Measurements from ENCODE around the gene PTPRU.
"Not testable (repeated sequence)": the region's sequence is repeated elsewhere in the genome, so short reads cannot be mapped to it uniquely, and the experiment has no call there.

PTPRU gene

DNA sequence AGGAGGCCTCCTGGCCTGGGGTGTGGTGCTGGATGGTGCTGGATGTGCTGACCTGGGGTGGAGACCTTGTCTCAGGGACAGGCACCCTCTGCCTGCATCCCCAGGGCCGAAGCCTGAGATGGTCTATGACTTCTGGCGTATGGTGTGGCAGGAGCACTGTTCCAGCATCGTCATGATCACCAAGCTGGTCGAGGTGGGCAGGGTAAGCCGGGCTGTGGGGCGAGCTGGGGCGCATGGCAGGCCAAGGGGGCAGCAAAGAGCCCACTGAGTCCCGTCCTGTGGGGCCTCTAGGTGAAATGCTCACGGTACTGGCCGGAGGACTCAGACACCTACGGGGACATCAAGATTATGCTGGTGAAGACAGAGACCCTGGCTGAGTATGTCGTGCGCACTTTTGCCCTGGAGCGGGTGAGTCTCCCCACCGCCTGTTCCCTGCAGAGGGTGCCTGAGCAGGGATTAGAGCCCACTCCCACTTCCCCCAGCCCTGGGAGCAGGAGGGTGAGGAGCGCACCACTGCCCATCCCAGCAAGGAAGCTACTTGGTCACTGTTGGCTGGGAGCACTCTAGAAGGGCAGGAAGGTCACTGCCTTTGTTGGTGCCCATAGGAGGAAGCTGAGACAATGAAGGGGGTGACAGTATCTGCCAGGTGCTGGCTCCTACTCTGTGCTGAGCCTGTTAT is 75.2 kb downstream of the PTPRU start:
- TF ChIP-seq ESRRG (CRISPR knock-in tag; IDR thresholded peaks at IDR 0.05) (no peak), RARB (CRISPR knock-in tag; IDR thresholded peaks at IDR 0.05) (no peak), OSR1 (CRISPR knock-in tag; IDR thresholded peaks at IDR 0.05) (no peak), POU6F1 (CRISPR knock-in tag; IDR thresholded peaks at IDR 0.05; ENCODE audit: borderline replicate concordance, low read depth) (no peak), ZNF8 (CRISPR knock-in tag; IDR thresholded peaks at IDR 0.05) (no peak), TSHZ2 (CRISPR knock-in tag; IDR thresholded peaks at IDR 0.05) (no peak), ZNF565 (CRISPR knock-in tag; conservative IDR thresholded peaks at IDR 0.05; ENCODE audit: low read depth) (no peak), ZNF70 (CRISPR knock-in tag; IDR thresholded peaks at IDR 0.05) (no peak), ZC3H10 (CRISPR knock-in tag; IDR thresholded peaks at IDR 0.05) (no peak), BACH2 (CRISPR knock-in tag; IDR thresholded peaks at IDR 0.05; ENCODE audit: borderline replicate concordance) (no peak)
- TF ChIP-seq, protein P1, sequence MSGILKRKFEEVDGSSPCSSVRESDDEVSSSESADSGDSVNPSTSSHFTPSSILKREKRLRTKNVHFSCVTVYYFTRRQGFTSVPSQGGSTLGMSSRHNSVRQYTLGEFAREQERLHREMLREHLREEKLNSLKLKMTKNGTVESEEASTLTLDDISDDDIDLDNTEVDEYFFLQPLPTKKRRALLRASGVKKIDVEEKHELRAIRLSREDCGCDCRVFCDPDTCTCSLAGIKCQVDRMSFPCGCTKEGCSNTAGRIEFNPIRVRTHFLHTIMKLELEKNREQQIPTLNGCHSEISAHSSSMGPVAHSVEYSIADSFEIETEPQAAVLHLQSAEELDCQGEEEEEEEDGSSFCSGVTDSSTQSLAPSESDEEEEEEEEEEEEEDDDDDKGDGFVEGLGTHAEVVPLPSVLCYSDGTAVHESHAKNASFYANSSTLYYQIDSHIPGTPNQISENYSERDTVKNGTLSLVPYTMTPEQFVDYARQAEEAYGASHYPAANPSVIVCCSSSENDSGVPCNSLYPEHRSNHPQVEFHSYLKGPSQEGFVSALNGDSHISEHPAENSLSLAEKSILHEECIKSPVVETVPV (CRISPR knock-in tag; IDR thresholded peaks at IDR 0.05) = no peak
- no peak for ATAC-seq

DNA sequence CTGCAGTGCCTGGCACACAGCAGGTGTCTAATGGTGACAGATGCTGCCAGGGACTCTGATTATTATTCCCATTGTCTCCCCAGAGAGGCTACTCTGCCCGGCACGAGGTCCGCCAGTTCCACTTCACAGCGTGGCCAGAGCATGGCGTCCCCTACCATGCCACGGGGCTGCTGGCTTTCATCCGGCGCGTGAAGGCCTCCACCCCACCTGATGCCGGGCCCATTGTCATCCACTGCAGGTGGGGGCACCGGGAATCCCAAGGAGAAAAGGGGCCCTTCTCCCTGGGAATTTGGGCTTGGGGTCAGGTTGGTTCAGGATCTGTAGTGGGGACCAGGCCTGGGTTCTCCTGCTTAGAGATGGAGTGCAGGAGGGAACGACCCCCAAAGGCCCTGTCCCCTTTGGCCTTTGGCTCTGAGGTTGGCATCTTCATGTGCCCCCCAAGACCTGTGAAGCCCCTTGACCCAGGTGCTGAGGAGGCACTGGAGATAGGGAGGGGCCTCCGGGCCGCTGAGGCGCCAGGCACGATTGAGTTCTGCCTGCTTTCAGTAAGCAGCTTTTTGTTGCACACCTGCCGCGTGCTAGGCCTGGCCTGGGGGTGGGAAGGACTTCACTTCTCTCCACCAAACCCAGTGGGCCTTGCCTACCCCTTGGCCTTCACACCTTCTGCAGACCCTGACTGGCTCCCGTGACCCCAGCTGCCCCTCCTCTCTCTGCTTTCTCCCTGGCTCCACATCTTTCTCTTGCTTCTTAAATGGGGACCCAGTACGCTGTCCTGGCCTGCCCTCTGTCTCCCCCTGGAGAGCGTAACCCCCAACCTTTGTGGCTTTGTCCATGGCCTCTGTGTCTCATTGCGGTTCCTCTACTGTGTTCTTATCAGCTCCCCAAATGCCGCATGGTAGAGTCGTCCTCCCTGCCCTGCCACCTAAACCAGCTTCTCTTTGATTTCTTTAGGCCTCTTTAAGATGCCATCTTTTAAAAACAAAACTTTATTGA is 76.4 kb downstream of the PTPRU start:
- TF ChIP-seq ZFP30 (CRISPR knock-in tag; IDR thresholded peaks at IDR 0.05) = no peak
- no peak for ATAC-seq

GRCh38 chr1:29314685-29315084 is 78.4 kb downstream of the PTPRU start:
- ATAC-seq = not testable (repeated sequence)

- ATAC-seq = no peak
- TF ChIP-seq CSDC2 (CRISPR knock-in tag; IDR thresholded peaks at IDR 0.05) = no peak
- no peak for TF ChIP-seq TOX (CRISPR knock-in tag; IDR thresholded peaks at IDR 0.05; ENCODE audit: borderline replicate concordance)
- no peak for TF ChIP-seq TSHZ2 (CRISPR knock-in tag; IDR thresholded peaks at IDR 0.05)
- TF ChIP-seq, protein P2, sequence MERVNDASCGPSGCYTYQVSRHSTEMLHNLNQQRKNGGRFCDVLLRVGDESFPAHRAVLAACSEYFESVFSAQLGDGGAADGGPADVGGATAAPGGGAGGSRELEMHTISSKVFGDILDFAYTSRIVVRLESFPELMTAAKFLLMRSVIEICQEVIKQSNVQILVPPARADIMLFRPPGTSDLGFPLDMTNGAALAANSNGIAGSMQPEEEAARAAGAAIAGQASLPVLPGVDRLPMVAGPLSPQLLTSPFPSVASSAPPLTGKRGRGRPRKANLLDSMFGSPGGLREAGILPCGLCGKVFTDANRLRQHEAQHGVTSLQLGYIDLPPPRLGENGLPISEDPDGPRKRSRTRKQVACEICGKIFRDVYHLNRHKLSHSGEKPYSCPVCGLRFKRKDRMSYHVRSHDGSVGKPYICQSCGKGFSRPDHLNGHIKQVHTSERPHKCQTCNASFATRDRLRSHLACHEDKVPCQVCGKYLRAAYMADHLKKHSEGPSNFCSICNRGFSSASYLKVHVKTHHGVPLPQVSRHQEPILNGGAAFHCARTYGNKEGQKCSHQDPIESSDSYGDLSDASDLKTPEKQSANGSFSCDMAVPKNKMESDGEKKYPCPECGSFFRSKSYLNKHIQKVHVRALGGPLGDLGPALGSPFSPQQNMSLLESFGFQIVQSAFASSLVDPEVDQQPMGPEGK (CRISPR knock-in tag; IDR thresholded peaks at IDR 0.05; ENCODE audit: borderline replicate concordance) = no peak
- no peak for TF ChIP-seq ISL1 (CRISPR knock-in tag; IDR thresholded peaks at IDR 0.05)
- TF ChIP-seq TCF4 (CRISPR knock-in tag; IDR thresholded peaks at IDR 0.05; ENCODE audit: borderline replicate concordance) = no peak
- TF ChIP-seq ZC3H10 (CRISPR knock-in tag; IDR thresholded peaks at IDR 0.05) = no peak
- no peak for TF ChIP-seq ZNF565 (CRISPR knock-in tag; conservative IDR thresholded peaks at IDR 0.05; ENCODE audit: low read depth)
- no peak for TF ChIP-seq ZNF8 (CRISPR knock-in tag; IDR thresholded peaks at IDR 0.05)
- no peak for TF ChIP-seq SNAI2 (CRISPR knock-in tag; IDR thresholded peaks at IDR 0.05)
- no peak for TF ChIP-seq ZFP30 (CRISPR knock-in tag; IDR thresholded peaks at IDR 0.05)
- TF ChIP-seq ESRRG (CRISPR knock-in tag; IDR thresholded peaks at IDR 0.05) = no peak
- no peak for TF ChIP-seq OSR1 (CRISPR knock-in tag; IDR thresholded peaks at IDR 0.05)
- no peak for TF ChIP-seq ZFP3 (CRISPR knock-in tag; IDR thresholded peaks at IDR 0.05)
- no peak for TF ChIP-seq POU6F1 (CRISPR knock-in tag; IDR thresholded peaks at IDR 0.05; ENCODE audit: borderline replicate concordance, low read depth)
- no peak for TF ChIP-seq ZNF70 (CRISPR knock-in tag; IDR thresholded peaks at IDR 0.05)
These were observed 78.9 kb downstream of the PTPRU start for GRCh38 chr1:29315262-29315661.

All from SK-N-SH treated with all-trans-retinoic acid at 6 μM for 48 hours (cell line).